ENCODE measurements around the gene EXOC3L1.

The EXOC3L1 gene

GRCh38 chr16:67213197-67214019 is 23.5 kb upstream of the EXOC3L1 start:
- DNase-seq: no peak

DNA sequence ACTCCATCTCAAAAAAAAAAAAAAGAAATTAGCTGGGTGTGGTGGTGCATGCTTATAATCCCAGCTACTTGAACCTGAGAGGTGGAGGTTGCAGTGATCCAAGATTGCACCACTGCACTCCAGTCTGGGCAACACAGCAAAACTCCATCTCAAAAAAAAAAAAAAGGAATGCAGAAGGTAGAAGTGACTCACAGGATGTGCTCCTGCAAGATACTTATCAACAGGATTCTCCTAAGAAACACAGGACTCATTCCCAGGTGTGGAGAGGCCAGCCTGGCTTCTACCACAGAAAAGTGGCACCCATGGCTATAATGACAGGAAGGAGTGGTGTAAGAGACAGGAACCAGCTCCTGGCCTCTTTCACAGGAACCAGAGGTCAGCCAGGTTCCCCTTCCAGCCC is 22.8 kb upstream of the EXOC3L1 start:
- no peak for DNase-seq

DNA sequence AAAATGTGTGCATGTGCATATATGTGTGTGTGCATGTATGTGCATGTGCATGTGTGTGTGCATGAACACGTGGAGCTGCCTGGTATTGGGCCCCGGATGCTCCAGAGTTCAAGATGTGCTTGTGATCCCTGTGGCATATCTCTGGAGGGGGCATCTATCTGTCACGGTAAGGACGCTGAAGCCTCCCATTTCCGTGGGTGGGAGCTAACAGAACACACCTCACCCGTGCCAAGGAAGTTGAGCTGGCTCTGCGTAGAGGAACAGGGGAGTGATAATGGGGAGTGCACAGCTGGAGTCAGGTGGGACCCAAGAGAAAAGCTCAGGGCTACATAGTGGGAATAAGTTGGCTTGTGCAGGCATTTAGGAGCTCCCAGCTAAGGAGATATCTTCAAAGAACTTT is 21.7 kb upstream of the EXOC3L1 start:
- no peak for DNase-seq

GRCh38 chr16:67210069-67210937 is 20.4 kb upstream of the EXOC3L1 start:
- no peak for DNase-seq

DNA sequence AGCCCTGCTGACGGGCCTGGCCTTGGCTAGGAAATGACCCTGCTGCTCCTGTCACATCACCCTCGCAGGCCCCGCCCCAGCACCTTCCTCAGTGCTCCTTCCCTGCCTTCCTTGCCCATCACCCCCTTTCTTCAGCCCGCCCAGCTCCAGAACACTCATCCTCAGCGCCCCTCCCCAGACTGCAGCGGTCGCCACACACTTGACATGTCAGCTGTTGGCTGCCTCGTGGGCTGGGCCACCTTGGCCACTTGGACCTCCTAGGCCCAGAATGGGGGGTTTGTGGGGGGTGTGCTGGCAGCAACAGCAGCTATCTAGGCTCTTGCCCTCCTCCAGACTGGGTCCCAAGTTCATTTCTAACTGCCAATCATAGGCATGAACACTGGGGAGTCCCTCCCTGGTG is 19.6 kb upstream of the EXOC3L1 start:
- DNase-seq: no peak

DNA sequence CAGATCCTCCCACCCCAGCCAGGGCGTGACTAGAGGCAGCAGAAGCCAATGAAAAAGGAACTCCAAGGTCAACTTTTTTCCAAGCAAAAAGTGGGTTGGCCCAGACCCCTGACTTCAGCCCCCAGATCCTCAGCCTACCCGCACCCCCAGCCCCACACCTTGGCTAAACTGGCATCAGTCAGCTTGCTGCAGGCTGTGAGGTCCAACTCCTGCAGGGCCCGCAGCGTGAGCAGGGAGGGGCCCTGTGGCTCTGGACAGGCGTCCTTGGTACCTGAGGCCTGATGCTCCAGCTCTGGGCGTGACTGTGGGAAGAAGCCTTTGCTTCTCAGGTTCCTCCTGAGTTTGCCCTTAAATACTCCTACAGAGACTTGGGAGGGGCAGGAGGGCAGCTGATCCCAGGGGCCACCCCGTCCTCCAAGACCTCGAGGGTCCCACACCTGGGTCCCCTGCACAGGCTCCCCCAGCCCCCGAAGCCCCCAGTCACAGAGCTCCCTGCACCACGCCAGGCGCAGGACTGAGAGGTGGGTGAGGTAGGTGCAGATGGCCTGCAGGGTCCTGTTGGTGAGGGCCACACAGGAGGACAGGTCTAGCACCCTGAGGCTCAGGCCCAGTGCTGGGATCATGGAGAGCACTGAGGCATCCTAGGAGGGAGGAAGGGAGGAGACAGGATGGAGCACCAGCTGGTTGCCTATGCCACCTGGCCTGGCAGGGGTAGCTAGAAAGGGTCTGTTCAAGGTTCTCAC is 18.4 kb upstream of the EXOC3L1 start:
- DNase-seq: no peak

DNA sequence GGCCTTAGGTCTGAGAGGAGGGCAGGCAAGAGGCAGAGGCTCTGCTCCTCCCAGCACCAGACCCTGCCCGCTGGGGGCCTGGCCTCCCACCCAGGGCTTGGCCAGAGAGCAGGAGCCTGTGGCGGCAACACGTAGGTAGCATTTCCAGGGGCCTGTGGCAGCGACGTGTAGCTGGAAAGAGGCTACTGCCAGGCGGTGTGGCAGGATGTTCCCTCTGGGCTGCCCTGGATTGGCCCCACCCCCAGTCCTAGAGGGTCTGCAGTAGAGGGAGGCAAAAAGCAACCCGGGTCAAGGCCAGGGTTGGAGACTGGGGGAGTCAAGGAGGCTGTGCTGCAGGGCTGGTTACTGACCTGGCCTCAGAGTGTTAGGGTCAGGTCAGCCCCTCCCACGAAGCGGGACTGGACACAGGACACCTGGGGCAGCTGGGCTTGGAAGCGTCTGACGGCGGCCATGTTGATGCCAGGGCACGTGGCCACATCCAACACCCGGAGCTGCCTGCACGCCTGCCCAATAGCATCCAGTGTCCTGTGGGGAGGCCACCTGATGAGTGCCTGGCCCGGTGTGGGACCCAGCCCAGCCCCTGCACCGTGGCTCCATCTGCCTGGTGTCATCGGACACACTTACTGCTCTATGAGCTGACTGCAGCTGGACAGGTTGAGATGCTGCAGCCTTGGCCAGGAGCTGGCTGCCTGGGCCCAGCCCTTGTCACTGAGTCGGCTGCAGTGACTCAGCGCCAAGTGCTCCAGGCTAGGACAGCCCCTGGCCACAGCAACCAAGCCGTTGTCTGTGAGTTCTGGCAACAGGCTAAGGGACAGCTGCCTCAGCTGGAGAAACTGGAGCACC is 17.5 kb upstream of the EXOC3L1 start:
- DNase-seq: no peak

DNA sequence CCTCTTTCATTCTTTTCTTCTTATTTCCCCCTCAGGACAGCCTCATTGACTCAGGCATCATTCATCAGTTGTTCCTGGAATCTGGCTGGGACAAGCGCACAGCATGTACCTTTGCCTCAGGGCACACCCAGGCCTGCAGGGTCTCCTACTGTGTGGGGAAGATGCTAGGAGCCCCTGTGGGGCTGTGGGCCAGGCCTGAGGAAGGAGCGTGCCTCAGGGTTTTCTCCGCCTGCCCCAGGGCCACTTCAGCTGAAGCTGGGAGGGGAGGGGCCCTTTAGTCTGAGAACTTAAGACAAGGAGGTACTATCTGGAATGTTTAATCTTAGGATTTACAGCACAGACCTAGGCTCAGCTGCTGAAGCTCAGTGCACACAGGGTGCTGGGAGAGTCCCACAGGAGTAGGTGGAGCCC is 16.9 kb upstream of the EXOC3L1 start:
- no peak for DNase-seq

DNA sequence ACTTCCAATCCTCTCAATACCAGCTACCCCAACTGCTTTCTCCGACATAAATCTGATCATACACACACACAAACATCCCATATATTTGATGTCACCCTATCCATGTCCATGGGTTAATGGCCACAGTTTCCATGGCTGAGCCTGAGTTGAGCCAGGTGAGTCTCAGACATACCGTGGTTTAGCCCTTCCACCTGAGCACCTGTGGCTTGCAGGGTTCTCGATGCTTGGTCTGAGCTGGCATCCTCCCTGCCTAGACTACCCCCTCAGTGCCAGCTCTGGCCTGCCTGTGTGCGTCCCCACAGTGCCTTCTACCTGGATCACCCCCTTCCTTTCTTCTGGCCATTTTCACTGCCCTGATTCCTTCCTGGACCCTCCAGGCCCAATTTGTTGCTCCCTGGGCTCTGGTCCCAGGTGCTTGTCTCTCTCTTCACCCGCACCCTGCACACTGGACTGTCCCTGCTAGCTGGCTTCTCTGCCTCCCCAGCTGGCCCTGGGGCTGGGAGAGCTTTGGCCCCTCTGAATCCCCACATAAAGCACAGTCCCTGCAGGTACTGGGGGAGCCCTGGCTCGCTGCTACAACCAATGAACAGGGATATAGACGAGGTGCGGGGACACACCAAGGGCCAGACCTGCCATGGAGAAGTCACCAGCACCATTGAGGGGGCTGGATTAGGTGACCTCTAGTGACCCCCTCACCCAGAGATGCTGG is 16.3 kb upstream of the EXOC3L1 start:
- DNase-seq: no peak

GRCh38 chr16:67204076-67204475 is 14.1 kb upstream of the EXOC3L1 start:
- DNase-seq: no peak

DNA sequence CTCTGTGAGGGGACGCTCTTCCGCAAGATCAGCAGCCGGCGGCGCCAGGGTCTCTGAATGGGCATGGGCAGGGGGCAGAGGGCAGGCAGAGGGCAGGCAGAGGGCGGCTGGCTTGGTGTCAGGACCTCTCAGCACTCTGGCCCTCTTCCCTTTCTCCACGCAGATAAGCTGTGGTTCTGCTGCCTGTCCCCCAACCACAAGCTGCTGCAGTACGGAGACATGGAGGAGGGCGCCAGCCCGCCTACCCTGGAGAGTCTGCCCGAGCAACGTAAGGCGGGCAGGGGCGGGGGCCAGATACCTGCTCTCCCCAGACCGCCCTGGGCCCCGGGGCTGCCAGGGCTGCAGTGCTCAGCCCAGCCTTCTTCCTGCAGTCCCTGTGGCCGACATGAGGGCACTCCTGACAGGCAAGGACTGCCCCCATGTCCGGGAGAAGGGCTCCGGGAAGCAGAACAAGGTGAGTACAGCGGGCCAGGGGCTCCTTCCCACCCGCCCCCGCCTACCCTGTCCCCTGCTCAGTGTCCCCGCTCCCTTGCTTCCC is 13.1 kb upstream of the EXOC3L1 start:
- no peak for DNase-seq

- DNase-seq: no peak
These were observed 12.5 kb upstream of the EXOC3L1 start for GRCh38 chr16:67202426-67202825.

DNA sequence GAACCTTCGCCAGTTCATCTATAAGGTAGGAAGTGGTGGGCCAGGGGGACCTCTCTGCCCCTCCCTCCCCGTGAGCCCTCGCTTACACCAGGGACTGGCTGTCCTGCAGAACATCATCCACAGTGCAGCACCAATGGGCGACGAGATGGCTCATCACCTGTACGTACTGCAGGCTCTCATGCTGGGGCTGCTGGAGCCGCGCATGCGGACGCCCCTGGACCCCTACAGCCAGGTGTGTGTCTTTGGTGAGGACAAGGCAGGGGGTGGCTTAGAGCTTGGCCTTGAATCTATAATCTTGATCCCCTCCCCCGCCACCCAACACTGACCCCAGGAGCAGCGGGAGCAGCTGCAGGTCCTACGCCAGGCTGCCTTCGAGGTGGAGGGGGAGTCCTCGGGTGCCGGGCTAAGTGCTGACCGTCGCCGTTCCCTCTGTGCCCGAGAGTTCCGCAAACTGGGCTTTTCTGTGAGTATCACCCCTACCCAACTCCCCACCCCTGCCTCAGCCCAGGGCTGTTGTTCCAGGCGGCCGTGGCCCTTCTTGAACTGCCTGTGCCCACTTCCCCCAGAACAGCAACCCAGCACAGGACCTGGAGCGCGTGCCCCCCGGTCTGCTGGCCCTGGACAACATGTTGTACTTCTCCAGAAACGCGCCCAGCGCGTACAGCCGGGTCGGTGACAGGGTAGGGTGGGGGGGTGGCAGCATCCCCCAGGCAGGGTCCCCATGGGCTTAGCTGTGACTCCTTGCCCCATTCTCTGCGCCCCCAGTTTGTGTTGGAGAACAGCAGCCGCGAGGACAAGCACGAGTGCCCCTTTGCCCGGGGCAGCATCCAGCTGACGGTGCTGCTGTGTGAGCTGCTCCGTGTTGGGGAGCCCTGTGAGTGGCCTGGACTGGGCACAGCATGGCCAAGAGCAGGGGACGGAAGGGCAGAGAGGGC is 11.7 kb upstream of the EXOC3L1 start:
- no peak for DNase-seq

- no peak for DNase-seq
These were observed 10.6 kb upstream of the EXOC3L1 start for GRCh38 chr16:67200491-67200890.

DNA sequence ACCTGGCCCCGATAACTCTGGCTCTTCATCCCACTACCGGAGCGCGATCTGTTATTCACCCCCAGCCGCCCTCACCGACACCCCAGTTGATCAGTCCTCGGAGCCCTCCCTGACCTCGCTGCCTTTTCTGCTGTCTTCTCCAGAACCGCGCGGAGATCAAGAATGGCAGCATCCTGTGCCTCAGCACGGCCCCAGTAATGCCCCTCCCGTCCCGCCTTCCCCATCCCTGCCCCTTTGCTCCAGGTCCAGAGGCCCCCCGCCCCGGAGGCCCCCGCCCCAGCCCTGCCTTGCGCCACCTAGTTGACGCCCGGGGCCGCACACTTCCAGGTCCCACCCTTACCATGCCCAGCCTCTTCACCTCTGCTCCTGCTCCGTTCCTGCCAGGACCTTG is 9.9 kb upstream of the EXOC3L1 start:
- DNase-seq: no peak

DNA sequence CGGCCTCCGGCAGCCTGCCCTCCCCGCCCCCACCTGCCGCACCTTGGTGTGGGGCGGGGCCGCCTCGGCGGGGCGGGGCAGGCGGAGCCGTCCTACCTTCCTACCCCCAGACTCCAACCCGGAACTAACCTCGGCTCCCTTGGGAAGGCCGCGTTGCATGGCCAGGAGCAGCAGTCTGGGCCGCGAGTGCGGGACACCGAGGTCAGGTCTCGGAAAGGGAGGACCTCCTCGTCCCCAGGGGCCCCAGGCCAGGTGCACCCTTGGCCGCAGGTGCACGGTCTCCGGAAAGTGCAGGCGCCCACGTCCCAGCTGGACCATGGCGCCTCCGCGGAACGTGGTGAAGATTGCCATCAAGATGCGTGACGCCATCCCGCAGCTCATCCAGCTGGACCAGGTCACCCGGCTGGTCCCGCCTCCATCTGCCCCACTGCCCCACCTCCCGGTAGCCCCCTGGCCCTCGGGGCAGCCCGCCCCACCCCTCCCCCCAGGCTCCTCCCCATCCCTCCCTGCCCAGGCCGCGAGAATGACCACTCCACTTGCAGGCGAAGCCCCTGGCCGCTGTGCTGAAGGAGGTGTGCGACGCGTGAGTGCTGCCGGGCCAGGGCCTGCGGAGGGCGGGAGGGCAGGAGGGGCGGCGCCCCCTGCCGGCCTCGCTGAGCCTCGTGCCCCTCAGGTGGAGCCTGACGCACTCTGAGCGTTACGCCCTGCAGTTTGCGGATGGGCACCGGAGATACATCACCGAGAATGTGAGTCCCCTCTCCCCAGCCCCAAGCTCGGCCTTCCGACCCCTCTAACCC is 9.3 kb upstream of the EXOC3L1 start, which contains the start of gene ELMO3:
Gene ELMO3 (plus strand): TSS at position 121 of the 797 bp plus-strand sequence. CDS start 196 bp downstream, at position 317.
- no peak for DNase-seq

DNA sequence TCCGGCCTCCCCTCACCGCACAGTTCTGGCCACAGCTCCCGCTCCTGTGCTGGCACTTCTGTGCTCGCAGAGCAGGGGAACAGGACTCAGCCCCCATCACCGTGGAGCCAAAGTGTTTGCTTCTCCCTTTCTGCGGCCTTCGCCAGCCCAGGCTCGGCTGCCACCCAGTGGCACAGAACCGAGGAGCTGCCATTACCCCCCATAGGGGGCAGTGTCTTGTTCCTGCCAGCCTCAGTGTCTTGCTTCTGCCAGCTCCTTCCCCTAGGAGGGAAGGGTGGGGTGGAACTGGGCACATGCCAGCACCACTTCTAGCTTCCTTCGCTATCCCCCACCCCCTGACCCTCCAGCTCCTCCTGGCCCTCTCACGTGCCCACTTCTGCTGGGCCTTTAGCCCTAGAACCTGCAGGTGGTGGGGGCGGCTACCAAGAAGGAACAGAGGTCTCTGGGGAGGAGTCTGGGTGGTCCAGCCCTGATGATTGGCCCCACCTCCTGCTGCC is 8.3 kb upstream of the EXOC3L1 start:
- DNase-seq: no peak

- no peak for DNase-seq
These were observed 7.8 kb upstream of the EXOC3L1 start for GRCh38 chr16:67197704-67198103.

DNA sequence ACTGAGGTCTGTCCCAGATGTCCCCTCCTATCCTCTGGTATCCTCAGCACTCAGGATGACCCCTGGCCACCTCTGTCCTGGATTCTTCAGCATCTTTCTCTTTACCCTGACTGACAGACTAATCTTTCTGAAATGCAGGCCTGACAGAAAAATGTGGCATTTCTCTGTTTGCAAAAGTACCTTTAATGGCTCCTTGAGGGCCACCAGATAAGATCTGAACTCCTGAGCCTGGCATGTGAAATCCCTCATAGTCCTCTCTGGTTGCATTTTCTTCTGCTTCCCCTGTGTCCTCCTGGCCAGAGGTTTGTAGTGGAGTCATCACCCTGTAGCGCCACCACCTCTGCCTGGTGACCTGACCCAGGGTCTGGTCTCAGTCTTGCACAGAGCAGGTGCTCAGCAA is 6.9 kb upstream of the EXOC3L1 start:
- DNase-seq: no peak
